GM19463 (cell line): ENCODE data around the gene FAM171A2.

Experiments used
- ATAC-seq: cut with Tn5 transposase; IDR thresholded peaks from one replicate; pipeline ENCODE4 v1.9.1; 2021; ENCODE audit warnings: mild to moderate bottlenecking, moderate library complexity; ENCODE audit not compliant: unreplicated experiment

FAM171A2 gene

DNA sequence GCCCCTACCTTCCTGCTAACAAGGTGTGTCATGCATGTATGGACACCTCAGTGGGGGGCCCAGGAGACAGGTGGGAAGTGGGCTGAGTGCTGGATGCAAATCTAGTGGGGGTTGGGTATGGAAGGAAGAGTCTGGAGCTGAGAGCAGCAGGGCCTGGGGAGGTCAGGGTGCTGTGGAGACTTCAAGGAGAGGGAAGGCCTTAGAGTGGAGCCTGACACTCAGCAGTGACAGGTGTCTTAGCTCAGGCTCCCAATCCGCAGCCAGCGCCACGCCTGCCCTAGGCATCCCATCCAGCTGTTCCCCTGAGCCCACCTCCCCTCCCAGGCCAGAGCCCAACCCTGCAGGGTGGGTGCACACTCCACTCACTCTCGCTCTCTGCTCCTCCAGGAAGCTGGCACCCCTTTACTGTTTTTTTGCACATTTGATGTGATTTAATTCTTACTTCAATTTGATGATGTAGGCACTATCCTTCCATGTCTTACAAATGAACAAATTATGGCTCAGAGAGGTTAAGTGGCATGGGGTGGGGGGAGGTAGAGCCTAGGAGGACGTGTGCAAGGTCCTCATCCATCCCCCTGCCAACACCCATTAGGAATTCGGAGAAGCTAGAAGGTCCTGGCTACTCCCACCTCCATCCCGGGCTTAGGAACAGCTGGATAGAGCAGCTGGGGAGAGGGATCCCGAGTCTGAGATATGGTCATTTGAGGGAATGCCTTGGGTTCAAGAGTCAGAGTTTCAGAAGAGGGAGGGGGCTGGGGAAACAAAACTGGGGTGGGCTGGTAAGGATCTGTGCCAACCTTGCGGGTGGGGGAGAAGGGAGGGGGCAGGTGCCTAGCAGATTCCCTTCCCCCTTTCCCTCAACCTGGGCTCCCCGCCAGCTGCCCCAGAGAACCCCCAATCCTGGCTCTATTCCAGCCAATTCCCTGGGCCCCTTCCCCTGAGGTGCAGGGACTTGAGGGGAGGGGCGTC lies 2.1 kb downstream of the FAM171A2 start:
- ATAC-seq, result no peak

- ATAC-seq, result no peak
These were observed 2.8 kb downstream of the FAM171A2 start for GRCh38 chr17:44360826-44361225.

GRCh38 chr17:44360144-44360533 lies 3.5 kb downstream of the FAM171A2 start:
- ATAC-seq, result no peak

DNA sequence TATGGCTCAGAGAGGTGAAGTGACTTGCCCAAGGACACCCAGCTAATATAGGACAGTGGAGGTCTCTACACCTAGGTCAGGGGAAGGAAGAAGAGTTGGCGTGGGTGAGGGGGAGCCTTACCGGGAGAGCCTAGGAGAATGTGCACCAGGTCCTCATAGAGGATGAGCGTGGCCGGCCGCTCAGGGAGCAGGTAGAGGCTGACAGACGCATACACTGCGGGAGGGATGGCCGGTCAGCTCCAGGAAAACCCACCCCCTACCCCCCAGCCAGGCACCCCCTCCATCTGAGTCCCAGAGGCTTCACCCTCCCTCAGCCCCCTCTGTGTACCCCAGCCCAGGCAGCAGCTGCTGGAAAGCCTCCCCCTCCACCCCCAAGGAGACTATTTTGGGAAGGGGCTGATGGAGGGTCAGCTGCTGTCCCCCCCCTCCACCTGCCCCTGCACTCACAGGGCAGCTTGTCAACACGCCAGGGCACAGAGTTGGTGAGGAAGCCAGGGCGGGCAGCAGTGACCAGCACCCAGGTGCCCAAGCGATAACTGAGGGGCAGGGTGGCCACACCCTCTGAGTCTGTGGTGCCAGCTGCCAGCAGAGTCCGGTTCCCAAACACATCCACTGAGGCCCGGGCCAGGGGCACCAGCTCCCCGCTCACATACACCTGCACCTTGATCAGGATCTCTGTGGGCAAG lies 4.1 kb downstream of the FAM171A2 start:
- no peak for ATAC-seq

DNA sequence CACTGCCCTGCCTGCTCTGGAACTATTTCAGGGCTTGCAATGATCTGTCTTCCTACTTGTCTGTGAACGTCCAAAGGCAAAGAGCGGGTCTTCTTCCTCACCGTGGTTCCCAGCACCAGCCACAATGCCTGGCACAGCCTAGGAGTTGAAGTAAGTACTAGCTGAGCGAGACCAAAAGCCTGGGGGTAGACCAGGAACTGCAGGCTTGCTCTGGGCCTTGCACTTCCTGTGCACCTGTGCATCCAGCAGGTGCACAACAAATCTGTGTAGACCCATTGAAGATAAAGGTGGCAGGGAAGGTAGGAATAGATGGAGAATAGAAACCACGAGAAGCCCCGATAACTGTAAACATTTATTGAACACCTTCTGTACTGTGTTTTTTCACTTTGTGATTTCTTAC lies 4.6 kb downstream of the FAM171A2 start:
- no peak for ATAC-seq

DNA sequence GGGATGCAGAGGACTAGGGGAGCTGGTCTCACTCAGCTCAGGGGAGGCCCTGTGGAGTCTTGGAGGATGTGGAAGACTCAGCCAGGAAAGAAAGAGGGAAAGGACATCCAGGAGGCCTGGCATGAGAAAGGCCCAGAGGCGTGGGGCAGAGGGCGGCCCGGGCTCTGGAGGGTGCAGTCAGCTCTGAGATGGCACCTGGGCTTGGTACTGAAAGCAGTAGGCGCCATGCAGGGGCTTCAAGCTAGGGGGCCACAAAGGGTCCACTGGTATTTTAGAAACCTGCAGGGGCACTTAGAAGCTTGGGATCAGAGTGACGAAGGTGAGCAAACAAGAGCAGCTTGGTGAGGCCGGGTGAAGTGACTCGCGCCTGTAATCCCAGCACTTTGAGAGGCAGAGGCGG lies 5.6 kb downstream of the FAM171A2 start:
- no peak for ATAC-seq

DNA sequence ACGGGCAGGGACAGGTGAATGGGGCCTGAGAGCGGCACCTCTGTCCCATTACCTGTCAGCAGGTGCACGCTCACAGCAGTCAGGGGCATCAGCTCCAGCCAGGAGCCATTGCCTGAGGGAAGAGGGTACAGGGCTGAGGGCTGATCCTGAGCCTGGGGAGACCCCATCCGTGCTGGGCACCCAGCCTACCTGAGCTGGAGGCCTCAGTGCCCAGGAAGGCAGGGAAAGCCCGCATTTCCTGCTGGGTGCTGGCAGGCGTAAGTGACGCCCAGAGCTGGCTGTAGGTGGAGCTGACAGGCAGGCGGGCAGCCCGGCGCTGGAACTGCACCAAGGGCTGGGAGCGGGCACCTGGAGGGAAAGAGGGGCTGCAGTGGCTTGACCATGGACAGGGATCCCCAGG lies 7.4 kb downstream of the FAM171A2 start:
- ATAC-seq, result no peak

GRCh38 chr17:44355642-44356099 lies 8.0 kb downstream of the FAM171A2 start:
- ATAC-seq, result no peak

DNA sequence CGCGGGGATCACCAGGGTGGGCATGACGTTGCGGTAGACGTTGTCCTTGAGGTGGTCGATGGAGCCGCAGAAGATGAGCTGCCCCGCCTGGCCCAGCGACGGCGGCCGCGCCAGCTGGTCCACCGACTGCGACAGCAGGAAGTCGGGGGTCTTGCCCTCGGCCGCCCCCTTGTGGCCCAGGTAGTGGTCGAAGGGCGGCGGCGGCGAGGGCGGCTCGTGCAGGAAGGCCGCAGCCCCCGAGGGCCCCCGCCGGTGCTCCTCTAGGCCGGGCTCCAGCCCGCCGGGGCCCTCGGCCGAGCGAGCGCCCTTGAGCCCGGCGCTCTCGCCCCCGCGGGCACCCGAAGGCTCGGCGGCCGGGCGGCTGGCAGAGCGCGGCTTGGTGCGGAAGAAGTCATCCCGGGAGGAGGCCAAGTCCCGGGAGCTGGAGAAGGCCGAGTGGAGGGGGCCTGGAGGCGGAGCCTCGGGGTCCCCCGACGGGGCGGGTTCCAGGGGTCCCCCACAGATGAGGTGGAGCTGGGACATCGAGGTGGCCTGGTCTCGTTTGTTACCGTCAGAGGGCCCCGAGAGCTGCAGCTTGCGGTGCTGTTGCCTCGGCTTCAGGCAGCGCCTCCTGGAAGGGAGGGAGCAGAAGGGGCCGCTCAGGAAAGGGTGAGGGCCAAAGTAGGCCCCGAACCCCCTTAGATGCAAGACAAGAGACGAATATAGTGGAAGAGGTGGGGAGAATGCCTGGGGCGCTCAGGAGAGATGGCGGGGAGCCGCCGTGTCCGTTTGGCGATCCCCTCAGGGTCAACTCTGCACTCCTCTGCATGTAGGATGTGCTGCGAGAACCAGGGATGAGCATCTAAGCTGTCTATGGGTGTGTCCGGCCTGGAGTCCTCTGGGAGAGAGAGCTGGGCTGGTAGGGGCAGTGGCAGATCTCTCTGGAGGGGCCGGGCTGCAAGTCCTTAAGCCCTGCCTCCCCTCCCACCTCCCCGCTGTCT lies 8.8 kb downstream of the FAM171A2 start:
- ATAC-seq, result no peak

DNA sequence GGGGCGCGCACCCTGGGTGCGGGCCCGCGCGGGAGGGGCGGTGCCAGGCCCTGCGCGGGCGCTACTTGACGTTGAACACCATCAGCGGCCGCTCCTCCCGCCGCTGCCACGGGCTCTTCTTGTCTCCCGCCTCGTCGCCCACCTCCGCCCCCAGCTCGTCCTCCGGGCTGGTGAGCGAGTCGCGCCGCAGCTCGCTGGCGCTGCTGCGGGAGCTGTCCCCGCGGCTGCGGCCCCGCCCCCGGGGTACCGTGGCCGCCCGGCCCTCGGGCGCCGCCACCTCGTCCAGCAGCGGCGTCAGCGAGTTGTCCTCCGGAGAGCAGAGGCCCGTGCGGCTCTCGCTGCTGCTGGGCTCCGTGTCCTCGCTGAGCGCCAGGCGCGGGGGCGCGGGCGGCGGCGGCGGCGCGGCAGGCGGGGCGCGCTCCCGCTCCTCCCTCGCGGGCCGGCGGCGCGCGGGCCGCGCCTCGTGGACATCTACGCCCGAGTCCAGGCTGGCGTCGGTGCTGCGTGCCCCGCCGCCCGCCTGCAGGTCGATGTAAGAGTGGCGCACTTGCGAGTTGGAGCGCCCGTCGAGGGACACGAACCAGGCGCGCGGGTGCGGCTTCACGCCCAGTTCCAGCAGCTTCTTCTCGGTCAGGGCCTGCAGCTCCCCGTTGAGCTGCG lies 9.9 kb downstream of the FAM171A2 start:
- no peak for ATAC-seq

DNA sequence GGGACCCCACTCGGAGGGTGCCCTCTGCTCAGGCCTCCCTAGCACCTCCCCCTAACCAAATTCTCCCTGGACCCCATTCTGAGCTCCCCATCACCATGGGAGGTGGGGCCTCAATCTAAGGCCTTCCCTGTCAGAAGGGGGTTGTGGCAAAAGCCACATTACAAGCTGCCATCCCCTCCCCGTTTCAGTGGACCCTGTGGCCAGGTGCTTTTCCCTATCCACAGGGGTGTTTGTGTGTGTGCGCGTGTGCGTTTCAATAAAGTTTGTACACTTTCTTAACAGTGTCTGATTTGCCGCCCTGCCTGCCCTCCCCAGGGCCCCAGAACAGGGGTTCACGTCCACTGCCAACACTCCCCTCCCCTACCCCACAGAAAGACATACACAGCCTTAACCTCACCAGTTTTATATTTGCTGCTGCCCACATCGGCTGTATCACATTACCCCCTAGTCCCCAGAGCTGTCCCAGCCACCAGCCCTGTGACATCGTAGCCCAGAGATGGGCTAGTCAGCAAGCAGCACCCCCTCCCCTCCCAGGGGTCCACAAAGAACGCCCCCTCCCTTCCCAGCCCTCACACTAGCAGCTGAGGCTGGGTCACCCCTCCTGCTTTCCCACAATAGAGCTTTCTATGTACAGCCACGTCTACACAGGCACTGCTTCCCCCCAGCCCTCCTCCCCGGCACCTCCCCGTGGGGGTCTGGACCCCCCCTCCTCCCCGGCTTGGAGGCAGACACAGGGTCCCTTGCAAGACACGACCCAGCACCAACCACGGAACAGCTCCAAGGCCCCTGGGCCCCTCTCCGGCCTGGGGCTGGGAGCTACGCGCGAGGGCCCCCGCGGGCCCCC lies 10.6 kb downstream of the FAM171A2 start:
- no peak for ATAC-seq

- no peak for ATAC-seq
These were observed 11.5 kb downstream of the FAM171A2 start for GRCh38 chr17:44351961-44352827.

- no peak for ATAC-seq
These were observed 12.2 kb downstream of the FAM171A2 start for GRCh38 chr17:44351464-44351863.

DNA sequence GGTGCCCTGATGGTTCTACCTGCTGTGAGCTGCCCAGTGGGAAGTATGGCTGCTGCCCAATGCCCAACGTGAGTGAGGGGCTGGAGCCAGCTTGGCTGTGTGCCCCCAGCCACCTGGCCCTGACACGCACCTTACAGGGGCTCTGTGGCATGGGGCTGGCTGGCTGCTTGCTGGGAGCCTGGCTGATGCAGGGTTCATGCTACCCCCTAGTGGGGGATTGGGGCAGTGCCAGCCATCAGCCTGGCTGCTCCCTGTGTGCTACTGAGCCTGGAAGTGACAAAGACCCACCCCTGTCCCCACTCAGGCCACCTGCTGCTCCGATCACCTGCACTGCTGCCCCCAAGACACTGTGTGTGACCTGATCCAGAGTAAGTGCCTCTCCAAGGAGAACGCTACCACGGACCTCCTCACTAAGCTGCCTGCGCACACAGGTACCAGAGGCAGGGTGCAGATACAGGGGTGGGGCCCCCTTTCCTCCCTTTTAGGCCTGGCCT lies 12.9 kb downstream of the FAM171A2 start:
- ATAC-seq, result no peak

DNA sequence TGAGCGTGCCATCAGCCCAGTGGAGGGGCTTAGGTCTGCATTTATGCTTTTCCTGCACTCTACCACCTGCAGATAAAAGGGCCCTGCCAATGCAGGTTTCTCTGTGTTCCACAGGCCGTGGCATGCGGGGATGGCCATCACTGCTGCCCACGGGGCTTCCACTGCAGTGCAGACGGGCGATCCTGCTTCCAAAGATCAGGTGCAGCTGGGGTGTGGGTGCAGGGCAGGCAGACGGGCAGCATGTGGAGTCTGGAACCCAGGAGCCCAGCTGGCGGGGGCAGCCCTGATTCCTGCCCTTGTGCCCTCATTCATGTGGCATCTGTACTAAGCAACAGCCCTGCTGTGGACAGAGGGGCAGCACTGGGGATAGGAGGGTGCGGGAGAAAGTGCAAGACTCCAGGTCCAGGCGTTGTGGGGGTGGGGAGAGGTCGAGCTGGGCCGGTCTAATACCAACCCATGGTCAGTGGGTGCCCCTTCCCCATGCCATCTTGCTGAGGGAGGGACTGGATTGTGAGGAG lies 14.0 kb downstream of the FAM171A2 start:
- ATAC-seq, result no peak

DNA sequence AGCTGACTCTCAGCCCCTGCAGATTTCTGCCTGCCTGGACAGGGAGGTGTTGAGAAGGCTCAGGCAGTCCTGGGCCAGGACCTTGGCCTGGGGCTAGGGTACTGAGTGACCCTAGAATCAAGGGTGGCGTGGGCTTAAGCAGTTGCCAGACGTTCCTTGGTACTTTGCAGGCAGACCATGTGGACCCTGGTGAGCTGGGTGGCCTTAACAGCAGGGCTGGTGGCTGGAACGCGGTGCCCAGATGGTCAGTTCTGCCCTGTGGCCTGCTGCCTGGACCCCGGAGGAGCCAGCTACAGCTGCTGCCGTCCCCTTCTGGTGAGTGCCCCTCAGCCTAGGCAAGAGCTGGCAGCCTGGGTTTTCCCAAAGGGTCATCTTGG lies 14.7 kb downstream of the FAM171A2 start:
- ATAC-seq, result no peak

GRCh38 chr17:44348234-44348987 lies 15.2 kb downstream of the FAM171A2 start:
- ATAC-seq, result no peak
